Osteoblast (primary cell): Measurements from ENCODE around the gene SLC5A4. TPM values are rescaled to one million over a fixed set of nuclear protein-coding genes. Genes with fewer than 3 reads are reported as not detected.

Experiments
- DNase-seq: peaks from one replicate; pipeline ENCODE4 v3.0.0; 2011; ENCODE audit warnings: low spot score, mixed read lengths; ENCODE audit not compliant: insufficient read length; ENCODE audit errors: missing footprints
- H2AFZ ChIP-seq: 2 replicates; pipeline ENCODE4 v1.6.0; 2011; ENCODE audit warnings: mild to moderate bottlenecking, low read length
- H3K27ac ChIP-seq: 2 replicates; pipeline ENCODE4 v1.5.1; 2011; ENCODE audit warnings: mild to moderate bottlenecking, low read depth, low read length, moderate library complexity
- H3K27me3 ChIP-seq: 2 replicates; pipeline ENCODE4 v1.6.0; 2012; ENCODE audit warnings: mild to moderate bottlenecking, control low read depth, inconsistent platforms, low read length, moderate library complexity; ENCODE audit not compliant: insufficient read depth
- H3K36me3 ChIP-seq: 2 replicates; pipeline ENCODE4 v1.5.1; 2011; ENCODE audit warnings: mild to moderate bottlenecking, low read length, control low read depth, moderate library complexity; ENCODE audit not compliant: insufficient read depth
- H3K4me1 ChIP-seq: 2 replicates; pipeline ENCODE4 v1.5.1; 2011; ENCODE audit warnings: mild to moderate bottlenecking, low read length, control low read depth, moderate library complexity; ENCODE audit not compliant: insufficient read depth
- H3K4me2 ChIP-seq: 2 replicates; pipeline ENCODE4 v1.6.0; 2011; ENCODE audit warnings: mild to moderate bottlenecking, low read length; ENCODE audit not compliant: insufficient read depth
- H3K4me3 ChIP-seq: fragments of 200-600 bp; sonication (generic); 3 replicates; pipeline ENCODE4 v1.5.1; 2012; ENCODE audit warnings: mild to moderate bottlenecking, low read length, inconsistent platforms; ENCODE audit not compliant: insufficient read depth
- H3K79me2 ChIP-seq: 2 replicates; pipeline ENCODE4 v1.6.0; 2012; ENCODE audit warnings: mild to moderate bottlenecking, low read length, control low read depth, inconsistent platforms; ENCODE audit not compliant: insufficient read depth
- H3K9me3 ChIP-seq: 2 replicates; pipeline ENCODE4 v1.5.1; 2011; ENCODE audit warnings: low read depth, low read length, control low read depth
- H4K20me1 ChIP-seq: 2 replicates; pipeline ENCODE4 v1.6.0; 2012; ENCODE audit warnings: mild to moderate bottlenecking, low read length, control low read depth; ENCODE audit not compliant: insufficient read depth
- CTCF ChIP-seq: IDR thresholded peaks from 2 replicates; pipeline ENCODE4 v1.5.1; 2011; ENCODE audit warnings: mild to moderate bottlenecking, low read depth, low read length, moderate library complexity; ENCODE audit errors: extremely low read depth
- small RNA-seq: library from RNA; depleted of rRNA; stranded (forward); fragments of <200 nt; gene quantifications from one replicate; pipeline ENCODE3, GENCODE V24; 2012
- total RNA-seq: library from RNA; depleted of rRNA; stranded (reverse); fragments of >200 nt; gene quantifications from 2 replicates; pipeline ENCODE4 v1.2.3, GENCODE V29; 2012

Gene SLC5A4
- total RNA-seq, 1 donor = not detected

- Histone ChIP-seq H3K36me3 (no peaks in the 10 kb centered on the region), H4K20me1 (no peaks in the 10 kb centered on the region), H3K4me2 (no peak overlapping the region), H2AFZ (no peak overlapping the region), H3K4me3 (no peak overlapping the region), H3K27ac (no peak overlapping the region), H3K4me1 (no peaks in the 10 kb centered on the region), H3K27me3 (peaks cover 19% of the 10 kb centered on the region), H3K79me2 (no peaks in the 10 kb centered on the region), H3K9me3 (no peaks in the 10 kb centered on the region)
- no peak for DNase-seq
- TF ChIP-seq CTCF = no peak
Observed at GRCh38 chr22:32177221-32177765, 77.9 kb downstream of the SLC5A4 start.

GRCh38 chr22:32175683-32176644 lies 79.2 kb downstream of the SLC5A4 start:
- Histone ChIP-seq H3K9me3 (no peaks in the 10 kb centered on the region), H3K4me3 (no peak overlapping the region), H3K36me3 (no peaks in the 10 kb centered on the region), H2AFZ (no peak overlapping the region), H3K27ac (no peak overlapping the region), H3K27me3 (peaks cover 19% of the 10 kb centered on the region), H3K4me1 (no peaks in the 10 kb centered on the region), H3K79me2 (no peaks in the 10 kb centered on the region), H4K20me1 (no peaks in the 10 kb centered on the region), H3K4me2 (no peak overlapping the region)
- no peak for DNase-seq
- no peak for TF ChIP-seq CTCF

GRCh38 chr22:32175115-32175514 lies 80.0 kb downstream of the SLC5A4 start:
- no peak overlapping the region for H3K4me3 ChIP-seq
- H3K27ac ChIP-seq = no peak overlapping the region
- DNase-seq = no peak
- no peaks in the 10 kb centered on the region for H3K36me3 ChIP-seq
- no peaks in the 10 kb centered on the region for H4K20me1 ChIP-seq
- H3K79me2 ChIP-seq = no peaks in the 10 kb centered on the region
- H3K4me1 ChIP-seq = no peaks in the 10 kb centered on the region
- peaks cover 16% of the 10 kb centered on the region for H3K27me3 ChIP-seq
- no peaks in the 10 kb centered on the region for H3K9me3 ChIP-seq
- TF ChIP-seq CTCF = no peak
- H2AFZ ChIP-seq = no peak overlapping the region
- no peak overlapping the region for H3K4me2 ChIP-seq

Small RNA genes within 50 kb of the gene (small RNA-seq; reads per million reads assigned to genes)
- gene RF02171 = not detected

Other genes with a start within 250 kb of the SLC5A4 start
- not detected in 2 replicates for gene SLC5A1, start 212.1 kb downstream of the SLC5A4 start, total RNA-seq
- not detected in 2 replicates for gene C22orf42, start 96.0 kb downstream of the SLC5A4 start, total RNA-seq
- not detected in 2 replicates for gene RFPL2, start 50.3 kb downstream of the SLC5A4 start, total RNA-seq
- not detected in 2 replicates for gene RFPL3, start 102.5 kb upstream of the SLC5A4 start, total RNA-seq
- gene RTCB, start 156.9 kb upstream of the SLC5A4 start, total RNA-seq = 95.8 and 107 TPM in 2 replicates
- gene BPIFC, start 209.1 kb upstream of the SLC5A4 start, total RNA-seq = not detected in 2 replicates
- gene FBXO7, start 219.5 kb upstream of the SLC5A4 start, total RNA-seq = 72.2 and 80.0 TPM in 2 replicates